HepG2 (cell line): ENCODE data around the gene MED23. TPM values are rescaled to one million over a fixed set of nuclear protein-coding genes. Genes with fewer than 3 reads are reported as not detected.

Experiments used
- BORCS8-MEF2B ChIP-seq: sonication (generic); formaldehyde crosslinking; IDR thresholded peaks from 2 replicates; pipeline ENCODE4 v1.8.0; 2022; ENCODE audit warnings: mild to moderate bottlenecking, missing genetic modification reagents
- MATR3 ChIP-seq: sonication (generic); formaldehyde crosslinking; IDR thresholded peaks from 2 replicates; pipeline ENCODE4 v1.4.0; 2020; ENCODE audit warnings: missing genetic modification reagents
- NBN ChIP-seq: fragments of 450-650 bp; conservative IDR thresholded peaks from 2 replicates; pipeline ENCODE4 v1.6.1; 2017
- NONO ChIP-seq, 2 experiments: fragments of 450-650 bp in 1 of 2; sonication (generic) in 1 of 2; formaldehyde crosslinking in 1 of 2; IDR thresholded peaks in 1 of 2; conservative IDR thresholded peaks in 1 of 2; 2 replicates each; pipeline versions ENCODE4 v1.6.1 to v1.8.0; 2017 to 2022; ENCODE audit warnings: mild to moderate bottlenecking in 1 of 2, missing genetic modification reagents in 1 of 2, moderate library complexity in 1 of 2
- NR3C1 ChIP-seq: sonication (generic); formaldehyde crosslinking; IDR thresholded peaks from 2 replicates; pipeline ENCODE4 v1.4.0; 2020; ENCODE audit warnings: missing genetic modification reagents
- PBX2 ChIP-seq: IDR thresholded peaks from 2 replicates; pipeline ENCODE4 v1.6.1; 2016; ENCODE audit warnings: control low read depth
- RBM39 ChIP-seq: fragments of 200-400 bp; formaldehyde crosslinking; IDR thresholded peaks from one replicate; pipeline ENCODE4 v1.6.1; 2018; ENCODE audit warnings: antibody characterized with exemption, mild to moderate bottlenecking, low read depth, low read length; ENCODE audit not compliant: poor library complexity, severe bottlenecking
- TCF7L2 ChIP-seq: IDR thresholded peaks from 2 replicates; pipeline ENCODE4 v1.6.1; 2011; ENCODE audit warnings: mild to moderate bottlenecking, low read depth, low read length, moderate library complexity
- TFE3 ChIP-seq: IDR thresholded peaks from 2 replicates; pipeline ENCODE4 v1.6.1; 2016
- TRIM24 ChIP-seq: sonication (generic); formaldehyde crosslinking; IDR thresholded peaks from 2 replicates; pipeline ENCODE4 v1.8.0; 2022; ENCODE audit warnings: mild to moderate bottlenecking, missing genetic modification reagents
- ZBTB14 ChIP-seq: sonication (generic); formaldehyde crosslinking; IDR thresholded peaks from 2 replicates; pipeline ENCODE4 v1.4.0; 2020; ENCODE audit warnings: missing genetic modification reagents
- ZBTB25 ChIP-seq: IDR thresholded peaks from 2 replicates; pipeline ENCODE4 v1.6.1; 2018; ENCODE audit warnings: missing genetic modification reagents
- ZBTB4 ChIP-seq: sonication (generic); formaldehyde crosslinking; IDR thresholded peaks from 2 replicates; pipeline ENCODE4 v1.4.0; 2020; ENCODE audit warnings: missing genetic modification reagents, mild to moderate bottlenecking, borderline replicate concordance
- ZNF30 ChIP-seq: sonication (generic); formaldehyde crosslinking; IDR thresholded peaks from 2 replicates; pipeline ENCODE4 v1.5.0; 2020; ENCODE audit warnings: mild to moderate bottlenecking, missing genetic modification reagents
- ZNF362 ChIP-seq: sonication (generic); formaldehyde crosslinking; IDR thresholded peaks from 2 replicates; pipeline ENCODE4 v1.4.0; 2020; ENCODE audit warnings: missing genetic modification reagents, mild to moderate bottlenecking, borderline replicate concordance
- ZNF382 ChIP-seq: sonication (generic); formaldehyde crosslinking; IDR thresholded peaks from 2 replicates; pipeline ENCODE4 v1.5.0; 2020; ENCODE audit warnings: missing genetic modification reagents, mild to moderate bottlenecking, borderline replicate concordance
- ZNF619 ChIP-seq: sonication (generic); formaldehyde crosslinking; IDR thresholded peaks from 2 replicates; pipeline ENCODE4 v1.4.0; 2020; ENCODE audit warnings: mild to moderate bottlenecking, missing genetic modification reagents
- polyA plus RNA-seq, 8 experiments: library from polyadenylated mRNA; depleted of rRNA in 3 of 8; stranded (reverse) in 7 of 8; unstranded in 1 of 8; fragments of >200 nt; fragmentation: Illumina TruSeq in 4 of 8; extraction: Trizol in 4 of 8; gene quantifications; 2 replicates each; pipeline versions ENCODE4 v1.2.1 to v1.2.3, GENCODE V29; 2011 to 2016; ENCODE audit warnings: low read depth in 4 of 8, missing spikeins in 1 of 8, mixed read lengths in 1 of 8; ENCODE audit not compliant: insufficient read depth in 1 of 8
- total RNA-seq, 5 experiments: library from RNA; depleted of rRNA; stranded (reverse); fragments of >200 nt; fragmentation: Illumina TruSeq; extraction: Trizol; gene quantifications; 2 replicates each; pipeline ENCODE4 v1.2.3, GENCODE V29; 2016; ENCODE audit warnings: low read depth in 1 of 5

Gene MED23
- total and polyA plus RNA-seq, 2 of the 13 experiments (the other 11 are each of a cell fraction or from before 2014, with no cell fraction given), result 34.9 to 50.5 TPM

GRCh38 chr6:131574133-131574532 is 53.9 kb downstream of the MED23 start (continued):
- TF ChIP-seq ZNF362 (CRISPR knock-in tag) (no peak; the same call in 1 of the 2 replicates), TCF7L2 (no peak), MATR3 (CRISPR knock-in tag) (no peak), NBN (no peak), TRIM24 (CRISPR knock-in tag) (no peak), ZBTB4 (CRISPR knock-in tag) (no peak), ZNF619 (CRISPR knock-in tag) (no peak), NONO (IDR thresholded peaks at IDR 0.05) (no peak), NONO (CRISPR knock-in tag; conservative IDR thresholded peaks at IDR 0.05) (peak; percentile 80), ZBTB25 (CRISPR knock-in tag) (0 out of 2 replicates have a peak, but pooled peaks have one; percentile 56), ZNF30 (CRISPR knock-in tag) (no peak), TFE3 (CRISPR knock-in tag) (no peak), ZNF382 (CRISPR knock-in tag) (no peak), RBM39 (no peak), PBX2 (CRISPR knock-in tag) (no peak), ZBTB14 (no peak), BORCS8-MEF2B (CRISPR knock-in tag) (no peak), NR3C1 (CRISPR knock-in tag) (no peak)
